GM18517 (cell line): ENCODE results near the gene ULBP1.
"Not testable (repeated sequence)": the region's sequence is repeated elsewhere in the genome, so short reads cannot be mapped to it uniquely, and the experiment has no call there.

Experiments used
- ATAC-seq: cut with Tn5 transposase; IDR thresholded peaks from one replicate; pipeline ENCODE4 v1.9.1; 2021; ENCODE audit warnings: mild to moderate bottlenecking, moderate library complexity; ENCODE audit not compliant: unreplicated experiment

ULBP1 gene

GRCh38 chr6:149963462-149964307 is at the start of gene ULBP1:
ULBP1 (plus strand) TSS chr6:149963943; CDS start chr6:149964050, 107 bp downstream.
- ATAC-seq = peak; percentile 58

GRCh38 chr6:149915970-149916865 is 47.5 kb upstream of the ULBP1 start:
- no peak for ATAC-seq

GRCh38 chr6:149917679-149918078 is 46.1 kb upstream of the ULBP1 start:
- no peak for ATAC-seq

GRCh38 chr6:149918151-149918905 is 45.4 kb upstream of the ULBP1 start:
- ATAC-seq = no peak

- ATAC-seq = not testable (repeated sequence)
Measured at GRCh38 chr6:149919126-149919833, 44.5 kb upstream of the ULBP1 start.

- ATAC-seq = no peak
Measured at GRCh38 chr6:149919834-149920225, 43.9 kb upstream of the ULBP1 start.

- no peak for ATAC-seq
Measured at GRCh38 chr6:149921361-149921760, 42.4 kb upstream of the ULBP1 start.

GRCh38 chr6:149922091-149922490 is 41.7 kb upstream of the ULBP1 start:
- not testable (repeated sequence) for ATAC-seq

- no peak for ATAC-seq
Measured at GRCh38 chr6:149922642-149923326, 41.0 kb upstream of the ULBP1 start, which contains the start of gene RAET1G. RAET1G (minus strand) TSS chr6:149923121; CDS start chr6:149923010, 111 bp downstream.

GRCh38 chr6:149923327-149923986 is 40.3 kb upstream of the ULBP1 start:
- ATAC-seq = no peak

- ATAC-seq = no peak
Measured at GRCh38 chr6:149924206-149924932, 39.4 kb upstream of the ULBP1 start.

GRCh38 chr6:149924933-149925252 is 38.9 kb upstream of the ULBP1 start:
- no peak for ATAC-seq

GRCh38 chr6:149925253-149925973 is 38.3 kb upstream of the ULBP1 start:
- no peak for ATAC-seq

- ATAC-seq = no peak
Measured at GRCh38 chr6:149925974-149926777, 37.6 kb upstream of the ULBP1 start.

GRCh38 chr6:149927025-149927424 is 36.7 kb upstream of the ULBP1 start:
- not testable (repeated sequence) for ATAC-seq

- ATAC-seq = no peak
Measured at GRCh38 chr6:149929422-149929821, 34.3 kb upstream of the ULBP1 start.

GRCh38 chr6:149931501-149931900 is 32.2 kb upstream of the ULBP1 start:
- no peak for ATAC-seq
